Activated CD8-positive, alpha-beta T cell treated with anti-CD3 and anti-CD28 coated beads, Interleukin-2, amount 10 ng/mL, durations not matched to agents 7 days and 5 days (primary cell): ENCODE results near the gene NADK2. TPM values are rescaled to one million over a fixed set of nuclear protein-coding genes. Genes with fewer than 3 reads are reported as not detected.

Source experiments
- ATAC-seq: fragments of 150-1000 bp; cut with Tn5 transposase; one replicate; pipeline ENCODE4 v1.10.0; 2021; ENCODE audit warnings: moderate library complexity
- CTCF ChIA-PET: fragments of 350-600 bp; sonication (Branson Sonifier 250); formaldehyde crosslinking; loops from one replicate; lab custom pipeline; 2021; ENCODE audit warnings: antibody characterized with exemption; lab: Charles Lee
- POLR2A ChIA-PET: fragments of 350-600 bp; sonication (Branson Sonifier 250); formaldehyde crosslinking; loops from one replicate; lab custom pipeline; 2021; ENCODE audit warnings: antibody characterized with exemption; lab: Charles Lee
- DNase-seq: peaks from one replicate; pipeline ENCODE4 v3.0.0-alpha.2; 2020
- H3K27ac Mint-ChIP-seq: one replicate; pipeline ENCODE4 v1.8.0; 2021; ENCODE audit warnings: mild to moderate bottlenecking, mixed read lengths
- H3K27me3 Mint-ChIP-seq: one replicate; pipeline ENCODE4 v1.8.0; 2021; ENCODE audit warnings: low read depth, mixed read lengths
- H3K36me3 Mint-ChIP-seq: one replicate; pipeline ENCODE4 v1.8.0; 2021; ENCODE audit warnings: low read depth, mixed read lengths
- H3K4me1 Mint-ChIP-seq: one replicate; pipeline ENCODE4 v1.8.0; 2021; ENCODE audit warnings: low read depth, mixed read lengths
- H3K4me3 Mint-ChIP-seq: one replicate; pipeline ENCODE4 v1.8.0; 2021; ENCODE audit warnings: mild to moderate bottlenecking, mixed read lengths
- H3K9me3 Mint-ChIP-seq: one replicate; pipeline ENCODE4 v1.8.0; 2022; ENCODE audit warnings: mixed read lengths; ENCODE audit not compliant: insufficient read depth
- total RNA-seq, 2 experiments: library from RNA; stranded (reverse); gene quantifications; one replicate each; pipeline ENCODE4 v1.2.3, GENCODE V29; 2021

Gene NADK2
- total RNA-seq, 2 experiments from 2014 or later: 11.0 to 12.8 TPM

DNA sequence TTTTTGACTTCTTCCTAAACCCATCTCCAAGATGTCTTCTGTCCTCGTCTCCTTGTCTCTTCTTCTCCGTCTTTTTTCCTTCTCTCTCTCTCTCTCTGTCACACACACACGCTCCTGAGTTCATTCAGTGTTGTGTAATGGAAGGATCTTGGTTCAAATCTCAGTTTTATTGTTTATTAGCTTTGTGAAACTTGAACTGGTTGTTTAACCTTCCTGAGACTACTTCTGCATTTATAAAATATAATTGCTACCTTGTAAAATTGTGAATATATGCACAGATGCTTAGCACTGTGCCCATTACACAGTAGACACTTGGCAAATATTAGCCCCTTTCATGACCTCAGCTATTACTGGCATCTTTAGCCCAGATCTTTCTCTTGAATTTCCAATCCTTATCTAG lies 2.4 kb upstream of the NADK2 start:
- no peak overlapping the region for H3K27ac Mint-ChIP-seq
- H3K9me3 Mint-ChIP-seq: no peaks in the 10 kb centered on the region
- no peaks in the 10 kb centered on the region for H3K36me3 Mint-ChIP-seq
- ATAC-seq: no peak
- POLR2A ChIA-PET: interaction anchor here (0.8 kb wide), 1 partner anchor 92 kb away, joined by 4 read pairs; the partner anchor contains the start of genes LMBRD2 and SKP2
- no peak for DNase-seq
- peaks cover 26% of the 10 kb centered on the region for H3K4me1 Mint-ChIP-seq
- CTCF ChIA-PET: no interaction called here
- peak overlapping the region; percentile 30 for H3K4me3 Mint-ChIP-seq
- H3K27me3 Mint-ChIP-seq: no peaks in the 10 kb centered on the region

DNA sequence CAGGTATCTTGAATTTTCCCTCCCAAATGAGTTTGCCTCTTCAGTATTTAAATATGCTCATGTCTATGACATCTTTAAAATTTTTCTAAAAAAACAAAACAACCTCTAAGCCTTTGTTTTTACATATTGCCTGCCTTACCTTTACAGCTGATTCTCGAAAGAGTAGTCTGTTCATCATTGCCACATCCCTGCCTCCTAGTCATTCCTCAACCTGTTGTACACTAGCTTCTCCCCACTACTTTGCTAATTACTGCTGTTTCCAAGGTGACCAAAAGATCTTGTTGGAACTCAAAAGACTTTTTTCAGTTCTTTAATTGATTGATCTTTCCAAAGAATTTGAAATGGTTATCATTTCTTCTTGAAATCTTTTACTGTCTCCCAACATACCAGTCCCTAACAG lies 1.9 kb upstream of the NADK2 start:
- peak overlapping the region; percentile 1 for H3K4me3 Mint-ChIP-seq
- no peaks in the 10 kb centered on the region for H3K9me3 Mint-ChIP-seq
- H3K27me3 Mint-ChIP-seq: no peaks in the 10 kb centered on the region
- H3K36me3 Mint-ChIP-seq: no peaks in the 10 kb centered on the region
- H3K4me1 Mint-ChIP-seq: peaks cover 28% of the 10 kb centered on the region
- CTCF ChIA-PET: interaction anchor here (0.7 to 1.6 kb wide), 3 partner anchors 16 to 117 kb away, joined by 3 to 5 read pairs (median 4); no protein-coding TSS in a partner anchor
- H3K27ac Mint-ChIP-seq: no peak overlapping the region
- ATAC-seq (no peak), DNase-seq (no peak)
- POLR2A ChIA-PET: interaction anchor here (0.7 to 0.8 kb wide), 2 partner anchors 92 to 371 kb away, joined by 3 to 4 read pairs; partner anchors contain the start of genes LMBRD2 and SKP2

GRCh38 chr5:36242534-36243485 lies 1.1 kb upstream of the NADK2 start:
- CTCF ChIA-PET: interaction anchor here (0.7 to 3.0 kb wide), 28 partner anchors 9 to 448 kb away, joined by 3 to 18 read pairs (median 4); partner anchors contain the start of genes LMBRD2, RANBP3L and SKP2
- no peaks in the 10 kb centered on the region for H3K27me3 Mint-ChIP-seq
- peak overlapping the region; percentile 76 for H3K4me3 Mint-ChIP-seq
- DNase-seq (no peak), ATAC-seq (no peak)
- H3K27ac Mint-ChIP-seq: peak overlapping the region; percentile 84
- peaks cover 29% of the 10 kb centered on the region for H3K4me1 Mint-ChIP-seq
- POLR2A ChIA-PET: interaction anchor here (0.7 to 2.7 kb wide), 2 partner anchors 91 to 371 kb away, joined by 3 to 27 read pairs; partner anchors contain the start of genes LMBRD2 and SKP2
- H3K36me3 Mint-ChIP-seq: no peaks in the 10 kb centered on the region
- no peaks in the 10 kb centered on the region for H3K9me3 Mint-ChIP-seq

DNA sequence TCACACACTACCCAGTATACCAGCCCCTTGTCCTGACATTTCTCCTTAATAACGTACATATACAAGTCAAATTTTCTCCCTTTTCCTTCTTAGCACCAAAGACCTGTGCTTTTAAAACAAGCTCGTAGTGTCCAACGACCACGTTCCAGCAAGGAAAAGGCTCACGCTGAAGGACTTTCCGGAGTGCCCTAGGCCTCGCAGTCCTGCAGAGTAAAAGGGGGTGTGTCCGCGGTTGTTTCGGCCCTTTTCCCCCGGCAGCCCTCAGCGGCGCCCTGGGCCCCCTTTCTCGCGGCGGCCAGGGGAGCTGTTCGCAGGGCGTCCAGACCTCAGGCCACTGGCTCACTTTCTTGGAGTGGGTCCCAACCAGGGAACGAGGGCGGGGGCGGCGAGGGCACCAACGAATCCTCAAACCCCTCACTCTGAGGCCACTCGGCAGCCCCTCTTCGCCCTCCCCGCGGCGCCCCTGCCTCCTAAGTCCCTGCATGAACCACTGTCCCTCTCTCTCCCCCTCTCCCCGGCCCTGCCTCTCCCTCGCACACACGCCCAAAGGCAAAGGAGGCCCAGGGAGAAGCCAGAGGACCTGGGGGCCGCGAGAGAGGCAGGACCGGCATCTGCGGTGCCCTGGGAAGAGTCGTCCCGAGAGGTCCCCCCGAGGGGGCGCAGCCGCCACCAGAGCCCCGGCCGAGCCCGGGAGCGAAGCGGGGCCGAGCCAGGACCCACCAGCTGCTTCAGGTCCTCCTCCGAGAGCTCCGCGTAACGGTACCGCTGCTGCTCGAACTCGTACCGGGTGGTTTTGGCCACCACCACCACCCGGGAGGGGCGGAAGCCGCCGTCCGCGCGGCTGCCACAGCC lies 720 bp downstream of the NADK2 start:
- Mint-ChIP-seq H3K27me3 (no peaks in the 10 kb centered on the region), H3K4me1 (peaks cover 31% of the 10 kb centered on the region), H3K27ac (peak overlapping the region; percentile 72), H3K9me3 (no peaks in the 10 kb centered on the region), H3K4me3 (peak overlapping the region; percentile 76), H3K36me3 (no peaks in the 10 kb centered on the region)
- POLR2A ChIA-PET: interaction anchor here (1.0 to 2.7 kb wide), 3 partner anchors 25 to 637 kb away, joined by 3 to 27 read pairs (median 3); partner anchors contain the start of genes LMBRD2 and SKP2
- CTCF ChIA-PET: interaction anchor here (0.7 to 3.0 kb wide), 25 partner anchors 10 to 455 kb away, joined by 3 to 18 read pairs (median 4); partner anchors contain the start of genes LMBRD2, RANBP3L and SKP2
- DNase-seq (peak; percentile 37), ATAC-seq (peak; percentile 11)

DNA sequence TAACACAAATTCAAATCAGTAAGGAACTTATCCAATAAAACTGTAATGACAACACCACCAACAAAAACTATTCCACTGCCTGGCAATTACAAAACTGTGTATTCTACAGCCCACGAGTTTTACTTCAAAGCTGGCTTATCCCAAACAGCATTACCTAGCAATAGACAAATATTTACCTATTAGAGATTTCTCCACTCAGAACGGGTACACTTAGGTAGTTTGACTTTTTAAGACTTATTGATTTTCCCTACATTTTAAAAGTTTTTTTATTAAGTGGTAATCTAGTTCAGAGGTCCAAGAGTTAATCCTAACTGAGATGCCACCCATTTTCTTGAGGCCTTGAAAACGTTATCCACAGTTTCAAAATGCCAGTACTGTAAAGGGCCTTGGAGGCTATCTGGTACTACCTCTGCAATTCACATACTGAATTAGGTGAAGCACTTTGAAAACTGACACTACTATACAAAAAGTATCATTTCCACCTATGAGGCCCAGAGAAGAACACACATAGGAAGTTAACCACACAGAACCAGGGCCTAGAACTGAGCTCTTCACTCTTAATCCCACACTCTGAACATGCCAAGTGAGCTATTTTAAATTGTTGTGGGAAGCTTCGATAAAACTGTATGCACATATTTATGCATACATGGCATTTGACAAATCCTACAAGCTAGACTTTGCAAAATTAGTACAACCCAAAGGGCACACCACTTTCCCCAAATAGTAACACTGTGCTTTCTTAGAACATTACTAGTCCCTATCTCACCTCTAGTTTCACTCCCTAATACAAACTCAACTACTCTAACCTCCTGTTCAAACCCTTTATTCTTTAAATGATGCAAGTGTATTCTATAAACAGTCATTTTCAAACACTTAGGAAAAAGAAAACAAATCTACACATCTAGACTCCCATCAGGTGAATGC lies 2.1 kb downstream of the NADK2 start:
- no peak for DNase-seq
- Mint-ChIP-seq H3K4me1 (peaks cover 31% of the 10 kb centered on the region), H3K27ac (no peak overlapping the region), H3K4me3 (no peak overlapping the region), H3K27me3 (no peaks in the 10 kb centered on the region), H3K9me3 (no peaks in the 10 kb centered on the region), H3K36me3 (no peaks in the 10 kb centered on the region)
- CTCF ChIA-PET: interaction anchor here (0.7 to 0.8 kb wide), 2 partner anchors 11 to 161 kb away, joined by 3 read pairs; no protein-coding TSS in a partner anchor
- ATAC-seq: no peak
- POLR2A ChIA-PET: no interaction called here

DNA sequence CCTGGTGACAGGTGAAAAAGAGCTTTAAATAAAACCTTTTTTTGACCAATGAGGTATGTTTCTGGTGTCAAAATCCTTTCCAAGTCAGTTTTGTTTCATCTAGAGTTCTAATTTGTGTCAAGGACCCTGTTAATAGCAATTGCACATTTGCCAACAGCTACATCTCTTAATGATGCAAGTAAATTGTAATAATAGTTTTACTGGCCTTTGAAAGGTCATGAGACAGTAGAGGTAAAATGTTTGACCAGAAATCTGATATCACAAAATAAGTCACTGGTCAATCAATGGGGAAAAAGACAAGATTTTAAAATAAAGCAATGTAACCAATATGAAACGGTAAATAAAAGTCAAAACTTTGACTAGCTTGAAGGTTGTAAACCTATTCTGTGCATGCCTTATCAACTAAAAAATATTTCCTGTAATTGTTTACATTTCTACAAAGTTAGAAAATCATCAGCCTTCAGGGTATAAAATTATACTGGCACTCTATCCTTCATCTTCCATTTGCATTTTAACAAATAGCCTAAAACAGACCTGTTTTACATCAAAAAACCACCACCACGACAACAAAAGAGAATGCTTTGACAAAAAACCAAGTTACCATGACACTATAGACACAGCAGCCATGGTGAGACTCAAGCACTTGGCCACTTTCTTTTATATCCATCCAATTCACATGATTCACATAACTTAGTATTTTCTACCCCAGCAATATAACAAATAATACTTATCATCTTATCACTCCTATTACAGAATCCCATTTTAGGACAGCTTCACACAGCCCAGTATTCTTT lies 3.0 kb downstream of the NADK2 start:
- H3K27me3 Mint-ChIP-seq: no peaks in the 10 kb centered on the region
- H3K4me3 Mint-ChIP-seq: no peak overlapping the region
- no peak overlapping the region for H3K27ac Mint-ChIP-seq
- H3K9me3 Mint-ChIP-seq: no peaks in the 10 kb centered on the region
- ChIA-PET CTCF (interaction anchor here (1.0 to 1.3 kb wide), 2 partner anchors 19 to 160 kb away, joined by 3 read pairs; no protein-coding TSS in a partner anchor), POLR2A (interaction anchor here (2.0 kb wide), 1 partner anchor 87 kb away, joined by 4 read pairs; the partner anchor contains the start of genes LMBRD2 and SKP2)
- no peak for ATAC-seq
- DNase-seq: no peak
- H3K36me3 Mint-ChIP-seq: no peaks in the 10 kb centered on the region
- peaks cover 28% of the 10 kb centered on the region for H3K4me1 Mint-ChIP-seq

DNA sequence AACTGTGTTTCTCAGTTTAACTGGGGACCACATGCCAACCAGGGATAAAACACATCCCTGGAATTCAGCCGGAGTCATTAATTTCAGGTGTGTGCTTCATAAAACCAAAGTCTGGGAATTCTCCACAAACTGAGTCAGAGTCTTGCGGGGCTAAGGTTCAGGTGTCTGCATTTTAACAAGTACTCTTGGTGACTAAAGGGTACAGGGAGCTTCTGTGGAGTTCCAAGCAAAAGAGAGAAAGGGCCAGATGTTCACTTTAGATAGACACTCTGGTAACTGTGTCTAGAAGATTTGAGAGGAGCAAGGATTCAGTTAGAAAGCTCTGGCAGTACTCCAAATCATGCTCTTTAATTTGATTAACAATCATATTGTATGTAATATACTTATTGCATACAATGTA lies 4.0 kb downstream of the NADK2 start:
- DNase-seq (no peak), ATAC-seq (no peak)
- Mint-ChIP-seq H3K9me3 (no peaks in the 10 kb centered on the region), H3K4me1 (peaks cover 18% of the 10 kb centered on the region), H3K27ac (no peak overlapping the region), H3K27me3 (no peaks in the 10 kb centered on the region), H3K4me3 (no peak overlapping the region), H3K36me3 (no peaks in the 10 kb centered on the region)
- CTCF ChIA-PET: interaction anchor here (1.0 to 1.3 kb wide), 2 partner anchors 18 to 159 kb away, joined by 3 read pairs; no protein-coding TSS in a partner anchor
- POLR2A ChIA-PET: interaction anchor here (0.7 to 2.0 kb wide), 2 partner anchors 86 to 273 kb away, joined by 3 to 4 read pairs; partner anchors contain the start of genes LMBRD2 and SKP2

GRCh38 chr5:36236801-36237200 lies 4.9 kb downstream of the NADK2 start:
- ATAC-seq (no peak), DNase-seq (no peak)
- Mint-ChIP-seq H3K36me3 (no peaks in the 10 kb centered on the region), H3K27me3 (no peaks in the 10 kb centered on the region), H3K9me3 (no peaks in the 10 kb centered on the region), H3K4me1 (peaks cover 15% of the 10 kb centered on the region), H3K4me3 (no peak overlapping the region), H3K27ac (no peak overlapping the region)
- ChIA-PET POLR2A (interaction anchor here (0.5 to 2.0 kb wide), 2 partner anchors 9 to 85 kb away, joined by 4 to 5 read pairs; partner anchors contain the start of genes LMBRD2 and SKP2), CTCF (interaction anchor here (0.9 to 1.2 kb wide), 3 partner anchors 10 to 1134 kb away, joined by 3 to 5 read pairs (median 3); partner anchors contain the start of gene NUP155)

- CTCF ChIA-PET: interaction anchor here (1.2 kb wide), 1 partner anchor 10 kb away, joined by 4 read pairs; no protein-coding TSS in a partner anchor
- H3K4me3 Mint-ChIP-seq: no peak overlapping the region
- POLR2A ChIA-PET: no interaction called here
- no peaks in the 10 kb centered on the region for H3K9me3 Mint-ChIP-seq
- no peaks in the 10 kb centered on the region for H3K27me3 Mint-ChIP-seq
- peaks cover 2% of the 10 kb centered on the region for H3K4me1 Mint-ChIP-seq
- no peak overlapping the region for H3K27ac Mint-ChIP-seq
- DNase-seq: no peak
- H3K36me3 Mint-ChIP-seq: no peaks in the 10 kb centered on the region
- ATAC-seq: no peak
Measured at GRCh38 chr5:36232533-36232932, 9.2 kb downstream of the NADK2 start.
